Heart right ventricle (tissue), 16 donors: Measurements from ENCODE around the gene FRMD8. TPM values are rescaled to one million over a fixed set of nuclear protein-coding genes. Genes with fewer than 3 reads are reported as not detected.

Experiments used
- ATAC-seq, 8 donors: fragments of 200-7000 bp; cut with Tn5 transposase; one replicate each; pipeline ENCODE4 v1.9.1; 2020; ENCODE audit warnings: mild to moderate bottlenecking in 8 of 8, moderate library complexity in 8 of 8, moderate number of reproducible peaks in 1 of 8
- DNase-seq, 2 donors: peaks; one replicate each; pipeline ENCODE4 v3.0.0-alpha.2; 2020
- H3K27ac ChIP-seq, 10 donors: fragments of 200-600 bp; sonication (generic) in 2 of 10; one replicate each; pipeline versions ENCODE4 v1.5.0 to v1.8.0; 2020 to 2022; ENCODE audit warnings: mild to moderate bottlenecking in 3 of 10
- H3K27me3 ChIP-seq, 7 donors: fragments of 200-600 bp; one replicate each; pipeline ENCODE4 v1.8.0; 2021 to 2022; ENCODE audit warnings: mild to moderate bottlenecking in 2 of 7
- H3K36me3 ChIP-seq, 9 donors: fragments of 200-600 bp; sonication (generic) in 1 of 9; one replicate each; pipeline versions ENCODE4 v1.5.0 to v1.8.0; 2020 to 2022; ENCODE audit warnings: mild to moderate bottlenecking in 2 of 9
- H3K4me1 ChIP-seq, 9 donors: fragments of 200-600 bp; sonication (generic) in 1 of 9; one replicate each; pipeline versions ENCODE4 v1.5.0 to v1.8.0; 2020 to 2022; ENCODE audit warnings: mild to moderate bottlenecking in 4 of 9
- H3K4me3 ChIP-seq, 10 donors: fragments of 200-600 bp; sonication (generic) in 2 of 10; one replicate each; pipeline versions ENCODE4 v1.5.0 to v1.8.0; 2020 to 2022; ENCODE audit warnings: mild to moderate bottlenecking in 7 of 10, moderate library complexity in 2 of 10
- H3K9me3 ChIP-seq, 11 donors: fragments of 200-600 bp in 10 of 11; sonication (generic) in 2 of 11; one replicate each; pipeline versions ENCODE4 v1.5.0 to v1.8.0; 2013 to 2022; ENCODE audit warnings: mild to moderate bottlenecking in 2 of 11, control low read depth in 1 of 11, moderate library complexity in 1 of 11
- WGBS, 2 donors: extraction: QIAGEN DNeasy Blood & Tissue Kit; methylation state at CpG; one replicate each; pipeline ENCODE4 v1.1.7; 2013; ENCODE audit warnings: inconsistent platforms in 1 of 2; 5-methylcytosine and 5-hydroxymethylcytosine counted together
- intact Hi-C, 10 donors: fragments of 100-400 bp; cut with DNase I; formaldehyde crosslinking; loops; one replicate each; pipeline versions ENCODE4 v1.11.1 to v1.14.2; 2022
- polyA plus RNA-seq, 2 donors: library from polyadenylated mRNA; stranded (reverse); fragments of 200-250 nt; gene quantifications; one replicate each; pipeline ENCODE4 v1.2.3, GENCODE V29; 2013
- total RNA-seq, 10 donors: library from RNA; stranded (reverse); fragmentation: NEBNext Ultra II Directional in 3 of 10; extraction: Animal tissue kit (Norgen Biotek cat#: 25700) in 3 of 10; gene quantifications; one replicate each; pipeline versions ENCODE4 v1.2.1 to v1.2.4, GENCODE V29; 2021 to 2023
- TF ChIP-seq, protein P1 (sequence below), 9 donors: fragments of 200-600 bp; sonication (generic) in 2 of 9; IDR thresholded peaks; one replicate each; pipeline versions ENCODE4 v1.5.0 to v1.8.0; 2021 to 2022; ENCODE audit warnings: antibody characterized with exemption in 9 of 9, mild to moderate bottlenecking in 5 of 9, moderate library complexity in 1 of 9
- donor health status: Arrhythmogenic right ventricular cardiomyopathy.
- donor health status: ischemic (EF 13 %, LVEDD 7.1; RV severe dilation, severe dysfunction).
- donor health status: healthy with polysubstance abuse.
- donor health status: DM: no; HTN: yes; CAD: no.
- donor health status: DM: no; HTN: no; CAD: no.
- donor health status: ischemic (EF 25% LVEDD 6.9; RV normal size, moderate dysfunction).
- donor health status: ischemic (EF 25% LVEDD 5.7; RV mildly dilated, moderate dysfunction).
- donor health status: healthy.
- donor health status: DM: yes; HTN: yes; CAD: no.
- donor health status: Ischemic cardiomyopathy.
- donor health status: ischemic (EF 35%, LVEDD 5.7; RV mildly dilated, moderate dysfunction).
- donor health status: nonischemic (EF 11% LVEDD 7.7; RV severe dilation, severe dysfunction).
- donor health status: DM: yes; HTN: yes; CAD: no.
- donor health status: PGD.
- donor health status: ischemic (EF 29% LVEDD 5.4; RV normal size, mild dysfunction).
- donor health status: nonischemic (EF 23%, LVEDD 6.1; RV moderate dilation, normal function).

The FRMD8 gene
- total and polyA plus RNA-seq, 12 donors: 6.0 to 16.9 (median 12.1) TPM

DNA sequence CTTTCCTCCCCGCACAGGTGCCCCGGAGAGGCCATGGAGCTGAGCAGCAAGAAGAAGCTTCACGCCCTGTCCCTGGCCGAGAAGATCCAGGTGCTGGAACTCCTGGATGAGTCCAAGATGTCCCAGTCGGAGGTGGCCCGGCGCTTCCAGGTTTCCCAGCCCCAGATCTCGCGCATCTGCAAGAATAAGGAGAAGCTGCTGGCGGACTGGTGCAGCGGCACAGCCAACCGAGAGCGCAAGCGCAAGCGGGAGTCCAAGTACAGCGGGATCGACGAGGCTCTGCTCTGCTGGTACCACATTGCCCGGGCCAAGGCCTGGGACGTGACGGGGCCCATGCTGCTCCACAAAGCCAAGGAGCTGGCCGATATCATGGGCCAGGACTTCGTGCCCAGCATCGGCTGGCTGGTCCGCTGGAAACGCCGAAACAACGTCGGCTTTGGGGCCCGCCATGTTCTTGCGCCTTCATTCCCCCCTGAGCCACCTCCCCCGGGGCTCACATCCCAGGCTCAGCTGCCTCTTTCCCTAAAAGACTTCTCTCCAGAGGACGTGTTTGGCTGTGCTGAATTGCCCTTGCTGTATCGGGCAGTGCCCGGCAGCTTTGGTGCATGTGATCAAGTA, 30.6 kb upstream of the FRMD8 start:
- TF ChIP-seq, protein P1, sequence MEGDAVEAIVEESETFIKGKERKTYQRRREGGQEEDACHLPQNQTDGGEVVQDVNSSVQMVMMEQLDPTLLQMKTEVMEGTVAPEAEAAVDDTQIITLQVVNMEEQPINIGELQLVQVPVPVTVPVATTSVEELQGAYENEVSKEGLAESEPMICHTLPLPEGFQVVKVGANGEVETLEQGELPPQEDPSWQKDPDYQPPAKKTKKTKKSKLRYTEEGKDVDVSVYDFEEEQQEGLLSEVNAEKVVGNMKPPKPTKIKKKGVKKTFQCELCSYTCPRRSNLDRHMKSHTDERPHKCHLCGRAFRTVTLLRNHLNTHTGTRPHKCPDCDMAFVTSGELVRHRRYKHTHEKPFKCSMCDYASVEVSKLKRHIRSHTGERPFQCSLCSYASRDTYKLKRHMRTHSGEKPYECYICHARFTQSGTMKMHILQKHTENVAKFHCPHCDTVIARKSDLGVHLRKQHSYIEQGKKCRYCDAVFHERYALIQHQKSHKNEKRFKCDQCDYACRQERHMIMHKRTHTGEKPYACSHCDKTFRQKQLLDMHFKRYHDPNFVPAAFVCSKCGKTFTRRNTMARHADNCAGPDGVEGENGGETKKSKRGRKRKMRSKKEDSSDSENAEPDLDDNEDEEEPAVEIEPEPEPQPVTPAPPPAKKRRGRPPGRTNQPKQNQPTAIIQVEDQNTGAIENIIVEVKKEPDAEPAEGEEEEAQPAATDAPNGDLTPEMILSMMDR (IDR thresholded peaks at IDR 0.05): no peak
- no peaks in the 10 kb centered on the region for H3K9me3 ChIP-seq
- WGBS, 2 donors: 31 to 35% methylated on average over 35 of the region's 35 CpGs
- H3K27me3 ChIP-seq: peaks cover 0 to 16% (median 0%) of the 10 kb centered on the region in 7 donors
- intact Hi-C loops: no loop called here
- peaks cover 15 to 42% (median 28%) of the 10 kb centered on the region in 9 donors for H3K4me1 ChIP-seq
- H3K4me3 ChIP-seq: peak overlapping the region in 9 of 10 donors; percentile 62 to 83 (median 74)
- peak overlapping the region in 1 of 10 donors; percentile 12 for H3K27ac ChIP-seq
- peaks cover 0 to 26% (median 18%) of the 10 kb centered on the region in 9 donors for H3K36me3 ChIP-seq
- ATAC-seq: peak in 4 of 8 donors; percentile 1 to 23 (median 14)
- DNase-seq: peak in 1 of 2 donors; percentile 52

DNA sequence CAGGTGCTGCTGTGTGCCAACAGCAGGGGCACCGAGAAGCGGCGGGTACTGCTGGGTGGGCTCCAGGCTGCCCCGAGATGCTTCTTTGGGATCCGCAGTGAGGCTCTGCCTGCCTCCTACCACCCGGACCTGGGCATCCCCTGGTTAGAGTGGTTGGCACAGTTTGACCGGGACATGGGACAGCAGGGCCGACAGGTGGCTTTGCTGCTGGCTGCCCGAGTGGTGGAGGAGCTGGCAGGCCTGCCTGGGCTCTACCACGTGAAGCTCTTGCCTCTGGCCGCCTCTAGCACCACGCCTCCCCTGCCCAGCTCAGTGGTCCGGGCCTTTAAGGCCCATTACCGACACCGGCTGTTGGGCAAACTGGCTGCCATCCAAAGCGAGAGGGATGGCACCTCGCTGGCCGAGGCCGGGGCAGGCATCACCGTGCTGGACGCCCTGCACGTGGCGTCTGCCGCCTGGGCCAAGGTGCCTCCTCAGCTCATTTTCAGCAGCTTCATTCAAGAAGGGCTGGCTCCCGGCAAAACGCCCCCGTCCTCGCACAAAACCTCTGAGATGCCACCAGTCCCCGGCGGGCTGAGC, 30.0 kb upstream of the FRMD8 start:
- TF ChIP-seq, protein P1 (IDR thresholded peaks at IDR 0.05): no peak
- 78 to 85% methylated on average over 30 of the region's 30 CpGs for WGBS, 2 donors
- H3K4me3 ChIP-seq: peak overlapping the region in 4 of 10 donors; percentile 65 to 83 (median 72)

DNA sequence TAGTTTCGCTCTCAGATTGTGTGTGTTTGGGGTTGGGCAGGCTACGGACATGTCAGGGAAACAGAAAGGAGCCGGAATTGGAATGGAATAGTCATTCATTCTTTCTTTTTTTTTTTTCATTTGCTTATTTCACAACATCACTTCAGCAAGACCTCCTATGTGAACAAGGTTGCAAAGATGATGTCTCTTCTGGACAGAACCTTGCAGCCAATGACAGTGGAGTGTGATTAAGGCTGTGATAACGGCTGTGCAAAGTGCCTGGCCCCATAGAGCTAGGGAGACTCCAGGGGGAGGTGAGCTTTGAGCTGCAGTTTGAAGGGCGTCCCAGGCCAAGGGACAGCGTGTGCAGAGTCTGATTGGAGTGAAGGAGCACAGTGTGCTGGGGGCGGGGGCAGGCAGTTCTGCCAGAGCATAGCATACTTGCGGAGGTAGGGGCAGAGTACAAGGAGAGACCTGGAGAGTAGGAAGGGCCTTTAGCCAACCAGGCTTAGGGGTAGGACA, 28.5 kb upstream of the FRMD8 start:
- 72 to 79% methylated on average over 8 of the region's 8 CpGs for WGBS, 2 donors
- Histone ChIP-seq H3K4me1 (peaks cover 15 to 42% (median 33%) of the 10 kb centered on the region in 9 donors), H3K27ac (peak overlapping the region in 2 of 10 donors; percentile 10 to 15), H3K9me3 (no peaks in the 10 kb centered on the region), H3K27me3 (peaks cover 0 to 16% (median 0%) of the 10 kb centered on the region in 7 donors), H3K4me3 (no peak overlapping the region), H3K36me3 (peaks cover 0 to 6% (median 0%) of the 10 kb centered on the region in 9 donors)
- intact Hi-C loops: no loop called here
- TF ChIP-seq, protein P1 (IDR thresholded peaks at IDR 0.05): no peak
- peak in 1 of 2 donors; percentile 48 for DNase-seq
- ATAC-seq: peak in 4 of 8 donors; percentile 2 to 64 (median 28)

More for the DNA sequence above, 30.0 kb upstream of the FRMD8 start:
- peaks cover 15 to 42% (median 28%) of the 10 kb centered on the region in 9 donors for H3K4me1 ChIP-seq
- H3K27me3 ChIP-seq: peaks cover 0 to 16% (median 0%) of the 10 kb centered on the region in 7 donors
- H3K27ac ChIP-seq: peak overlapping the region in 1 of 10 donors; percentile 12
- ATAC-seq (peak in 4 of 8 donors; percentile 5 to 25 (median 17)), DNase-seq (no peak)
- intact Hi-C loops: no loop called here
- H3K9me3 ChIP-seq: no peaks in the 10 kb centered on the region
- peaks cover 0 to 20% (median 12%) of the 10 kb centered on the region in 9 donors for H3K36me3 ChIP-seq

DNA sequence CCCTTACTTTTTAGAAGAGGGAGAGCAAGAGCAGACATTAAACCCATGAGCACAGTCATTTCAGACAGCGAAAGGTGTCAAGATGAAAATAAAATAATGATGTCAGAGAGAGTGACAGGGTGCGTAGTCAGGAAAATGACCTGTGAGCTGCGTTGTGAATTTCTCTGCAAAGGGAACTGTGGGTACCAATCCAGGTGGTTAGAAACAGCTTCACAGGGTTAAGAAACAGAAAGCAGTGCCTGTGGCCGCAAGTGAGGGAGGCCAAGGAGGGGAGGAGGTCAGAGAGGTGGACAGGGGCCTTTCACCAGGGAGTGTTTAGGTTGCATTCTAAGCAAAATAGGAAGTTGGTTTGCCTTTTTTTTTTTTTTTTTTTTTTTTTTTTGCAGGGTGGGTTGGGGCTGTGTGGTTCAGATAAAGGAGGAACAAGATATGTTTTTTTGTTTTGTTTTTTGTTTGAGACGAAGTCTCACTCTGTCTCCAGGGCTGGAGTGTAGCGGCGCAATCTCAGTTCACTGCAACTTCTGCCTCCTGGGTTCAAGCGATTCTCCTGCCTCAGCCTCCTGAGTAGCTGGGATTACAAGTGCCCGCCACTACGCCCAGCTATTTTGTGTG, 24.0 kb upstream of the FRMD8 start:
- H3K9me3 ChIP-seq: no peaks in the 10 kb centered on the region
- H3K4me1 ChIP-seq: peaks cover 0 to 24% (median 15%) of the 10 kb centered on the region in 9 donors
- ATAC-seq (peak in 1 of 8 donors; percentile 16), DNase-seq (no peak)
- H3K27me3 ChIP-seq: no peaks in the 10 kb centered on the region
- TF ChIP-seq, protein P1 (IDR thresholded peaks at IDR 0.05): no peak
- intact Hi-C loops: loop anchor here in 1 of 10 donors (5.0 kb wide), 1 partner anchor 155 kb away; no protein-coding TSS in a partner anchor
- H3K36me3 ChIP-seq: no peaks in the 10 kb centered on the region
- H3K27ac ChIP-seq: peak overlapping the region in 3 of 10 donors; percentile 24 to 79 (median 35)
- H3K4me3 ChIP-seq: peak overlapping the region in 1 of 10 donors; percentile 16
- 83 to 89% methylated on average over 10 of the region's 10 CpGs for WGBS, 2 donors
